ENCODE measurements around the gene ADD3. TPM values are rescaled to one million over a fixed set of nuclear protein-coding genes. Genes with fewer than 3 reads are reported as not detected.
"Not testable (repeated sequence)": the region's sequence is repeated elsewhere in the genome, so short reads cannot be mapped to it uniquely, and the experiment has no call there.

ADD3 gene
- total and polyA plus RNA-seq, 4 donors: 15.4 to 55.9 (median 22.8) TPM

GRCh38 chr10:110113670-110114337 lies 106.0 kb downstream of the ADD3 start:
- H3K36me3 ChIP-seq (ENCODE audit: control insufficient read depth in 4 of 4, insufficient read depth in 3 of 4, low read depth in 1 of 4, low read length in 3 of 4): peaks cover 1 to 5% (median 4%) of the 10 kb centered on the region in 4 donors
- no peak overlapping the region for H3K4me3 ChIP-seq (ENCODE audit: low read depth in 1 of 3, low read length in 3 of 3)
- H3K9ac ChIP-seq (ENCODE audit: low read depth in 1 of 2, low read length in 2 of 2): no peak overlapping the region
- H3K27me3 ChIP-seq (ENCODE audit: control insufficient read depth in 4 of 4, insufficient read depth in 4 of 4, low read length in 3 of 4): no peaks in the 10 kb centered on the region
- no peak for DNase-seq (ENCODE audit: low spot score)
- H3K27ac ChIP-seq (ENCODE audit: low read depth in 1 of 2, low read length in 2 of 2): no peak overlapping the region
- H3K9me3 ChIP-seq (ENCODE audit: control insufficient read depth in 4 of 4, low read length in 3 of 4): no peaks in the 10 kb centered on the region
- WGBS: 93% methylated on average over 4 of the region's 4 CpGs
- TF ChIP-seq REST (IDR thresholded peaks at IDR 0.05) (no peak), ZBTB33 (IDR thresholded peaks at IDR 0.05) (no peak), TAF1 (conservative IDR thresholded peaks at IDR 0.05) (no peak), HNF4G (IDR thresholded peaks at IDR 0.05) (no peak), YY1 (IDR thresholded peaks at IDR 0.05) (no peak), JUND (IDR thresholded peaks at IDR 0.05) (no peak)
- TF ChIP-seq, protein P1, sequence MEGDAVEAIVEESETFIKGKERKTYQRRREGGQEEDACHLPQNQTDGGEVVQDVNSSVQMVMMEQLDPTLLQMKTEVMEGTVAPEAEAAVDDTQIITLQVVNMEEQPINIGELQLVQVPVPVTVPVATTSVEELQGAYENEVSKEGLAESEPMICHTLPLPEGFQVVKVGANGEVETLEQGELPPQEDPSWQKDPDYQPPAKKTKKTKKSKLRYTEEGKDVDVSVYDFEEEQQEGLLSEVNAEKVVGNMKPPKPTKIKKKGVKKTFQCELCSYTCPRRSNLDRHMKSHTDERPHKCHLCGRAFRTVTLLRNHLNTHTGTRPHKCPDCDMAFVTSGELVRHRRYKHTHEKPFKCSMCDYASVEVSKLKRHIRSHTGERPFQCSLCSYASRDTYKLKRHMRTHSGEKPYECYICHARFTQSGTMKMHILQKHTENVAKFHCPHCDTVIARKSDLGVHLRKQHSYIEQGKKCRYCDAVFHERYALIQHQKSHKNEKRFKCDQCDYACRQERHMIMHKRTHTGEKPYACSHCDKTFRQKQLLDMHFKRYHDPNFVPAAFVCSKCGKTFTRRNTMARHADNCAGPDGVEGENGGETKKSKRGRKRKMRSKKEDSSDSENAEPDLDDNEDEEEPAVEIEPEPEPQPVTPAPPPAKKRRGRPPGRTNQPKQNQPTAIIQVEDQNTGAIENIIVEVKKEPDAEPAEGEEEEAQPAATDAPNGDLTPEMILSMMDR (IDR thresholded peaks at IDR 0.05; ENCODE audit: low read depth, low read length, missing input control): no peak
- TF ChIP-seq, protein P2, sequence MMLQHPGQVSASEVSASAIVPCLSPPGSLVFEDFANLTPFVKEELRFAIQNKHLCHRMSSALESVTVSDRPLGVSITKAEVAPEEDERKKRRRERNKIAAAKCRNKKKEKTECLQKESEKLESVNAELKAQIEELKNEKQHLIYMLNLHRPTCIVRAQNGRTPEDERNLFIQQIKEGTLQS (IDR thresholded peaks at IDR 0.05): no peak
- no peaks in the 10 kb centered on the region for H3K4me1 ChIP-seq (ENCODE audit: control insufficient read depth in 4 of 4, insufficient read depth in 4 of 4, low read length in 3 of 4)

DNA sequence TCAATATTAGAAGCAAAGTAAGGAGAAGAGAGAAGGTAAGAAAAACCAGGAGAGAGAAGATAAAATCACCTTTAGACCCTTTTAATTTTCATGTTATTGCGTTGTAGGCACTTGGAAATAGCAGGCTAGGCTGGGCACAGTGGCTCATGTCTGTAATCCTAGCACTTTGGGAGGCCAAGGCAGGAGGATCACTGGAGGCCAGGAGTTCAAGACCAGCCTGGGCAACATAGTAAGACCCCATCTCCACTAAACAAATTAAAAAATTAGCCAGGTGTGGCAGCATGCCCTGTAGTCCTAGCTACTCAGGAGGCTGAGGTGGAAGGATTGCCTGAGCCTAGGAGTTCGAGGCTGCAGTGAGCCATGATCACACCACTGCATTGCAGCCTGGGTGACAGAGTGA lies 106.9 kb downstream of the ADD3 start:
- H3K9ac ChIP-seq (ENCODE audit: low read depth in 1 of 2, low read length in 2 of 2); H3K27me3 ChIP-seq (ENCODE audit: control insufficient read depth in 4 of 4, insufficient read depth in 4 of 4, low read length in 3 of 4); H3K9me3 ChIP-seq (ENCODE audit: control insufficient read depth in 4 of 4, low read length in 3 of 4); H3K36me3 ChIP-seq (ENCODE audit: control insufficient read depth in 4 of 4, insufficient read depth in 3 of 4, low read depth in 1 of 4, low read length in 3 of 4); H3K27ac ChIP-seq (ENCODE audit: low read depth in 1 of 2, low read length in 2 of 2); DNase-seq (ENCODE audit: low spot score); H3K4me1 ChIP-seq (ENCODE audit: control insufficient read depth in 4 of 4, insufficient read depth in 4 of 4, low read length in 3 of 4); H3K4me3 ChIP-seq (ENCODE audit: low read depth in 1 of 3, low read length in 3 of 3): not testable (repeated sequence)
- over 99% methylated on average over 2 of the region's 2 CpGs for WGBS
